GM12864 (cell line): Measurements from ENCODE around the gene SERPINB3.
"Not testable (repeated sequence)": the region's sequence is repeated elsewhere in the genome, so short reads cannot be mapped to it uniquely, and the experiment has no call there.

Experiments used
- DNase-seq: peaks from one replicate; pipeline ENCODE4 v3.0.0-alpha.2; 2011; ENCODE audit warnings: low read depth
- H3K4me3 ChIP-seq: 2 replicates; pipeline ENCODE4 v1.5.1; 2011; ENCODE audit warnings: mild to moderate bottlenecking, low read depth, low read length, control low read depth
- CTCF ChIP-seq: IDR thresholded peaks from 2 replicates; pipeline ENCODE4 v1.5.1; 2011; ENCODE audit warnings: low read depth, mild to moderate bottlenecking, moderate library complexity, low read length, control low read depth, inconsistent platforms; ENCODE audit errors: missing control alignments

The SERPINB3 gene

GRCh38 chr18:63661750-63662149 lies at the start of gene SERPINB3:
Gene SERPINB3, minus strand, starts transcription at chr18:63661893. Its CDS starts 677 bp downstream, at chr18:63661216.
- H3K4me3 ChIP-seq, DNase-seq: not testable (repeated sequence)

- no peak for DNase-seq
- no peak for TF ChIP-seq CTCF
- no peak overlapping the region for H3K4me3 ChIP-seq
These were observed 47.0 kb upstream of the SERPINB3 start for GRCh38 chr18:63708650-63709049.

- no peak overlapping the region for H3K4me3 ChIP-seq
- no peak for DNase-seq
- no peak for TF ChIP-seq CTCF
These were observed 46.1 kb upstream of the SERPINB3 start for GRCh38 chr18:63707816-63708215.

GRCh38 chr18:63705401-63705800 lies 43.7 kb upstream of the SERPINB3 start:
- no peak for TF ChIP-seq CTCF
- no peak overlapping the region for H3K4me3 ChIP-seq
- DNase-seq, result no peak

- TF ChIP-seq CTCF, result no peak
- no peak within 1 kb of the TSS for H3K4me3 ChIP-seq
- no peak for DNase-seq
These were observed 41.0 kb upstream of the SERPINB3 start, which contains the start of gene SERPINB11 for GRCh38 chr18:63702660-63703059. Gene SERPINB11, plus strand, starts transcription at chr18:63702960. Its CDS starts 7,234 bp downstream, at chr18:63710194.

- no peak for TF ChIP-seq CTCF
- DNase-seq, result no peak
- no peak overlapping the region for H3K4me3 ChIP-seq
These were observed 40.3 kb upstream of the SERPINB3 start for GRCh38 chr18:63701952-63702351.

GRCh38 chr18:63700501-63700900 lies 38.8 kb upstream of the SERPINB3 start:
- TF ChIP-seq CTCF, result no peak
- DNase-seq, result no peak
- no peak overlapping the region for H3K4me3 ChIP-seq
